ENCODE results near the gene TNFRSF9. TPM values are rescaled to one million over a fixed set of nuclear protein-coding genes. Genes with fewer than 3 reads are reported as not detected.

Gene TNFRSF9
- polyA plus RNA-seq, 1 donor (not counting 4 experiments of a cell fraction or from before 2014, with no cell fraction given) = not detected

DNA sequence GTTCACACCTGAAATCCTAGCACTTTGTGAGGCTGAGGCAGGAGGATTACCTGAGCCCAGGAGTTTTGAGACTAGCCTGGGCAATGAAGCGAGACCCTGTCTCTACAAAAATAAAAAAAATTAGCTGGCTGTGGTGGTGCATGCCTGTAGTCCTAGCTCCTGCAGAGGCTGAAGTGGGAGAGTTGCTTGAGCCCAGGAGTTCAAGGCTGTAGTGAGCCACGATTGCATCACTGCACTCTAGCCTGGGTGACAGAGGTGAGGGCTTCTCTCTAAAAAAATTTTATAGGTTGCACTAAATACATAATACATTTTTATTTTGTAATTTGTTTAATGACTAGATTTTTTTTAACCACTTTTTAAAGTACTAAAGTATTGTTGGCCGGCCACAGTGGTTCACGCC lies 27.0 kb upstream of the TNFRSF9 start:
- Histone ChIP-seq H3K9ac (ENCODE audit: control insufficient read depth, extremely low read depth, insufficient read depth, low read length) (no peak overlapping the region), H3K4me2 (ENCODE audit: control insufficient read depth, extremely low read depth, insufficient read depth, low read depth, low read length) (no peak overlapping the region), H3K79me2 (ENCODE audit: control insufficient read depth, insufficient read depth, low read length) (peaks cover 68% of the 10 kb centered on the region), H3K4me1 (ENCODE audit: control insufficient read depth, extremely low read depth, insufficient read depth, low read length) (no peaks in the 10 kb centered on the region), H3K36me3 (ENCODE audit: control insufficient read depth in 2 of 2, extremely low read depth in 1 of 2, insufficient read depth in 2 of 2, low read length in 2 of 2) (peaks cover 22 to 45% of the 10 kb centered on the region in 2 experiments), H3K27me3 (ENCODE audit: control insufficient read depth, extremely low read depth, insufficient read depth, low read length) (no peaks in the 10 kb centered on the region), H2AFZ (ENCODE audit: control insufficient read depth, low read length) (no peak overlapping the region), H3K9me1 (ENCODE audit: control insufficient read depth, extremely low read depth, insufficient read depth, low read length) (no peaks in the 10 kb centered on the region), H3K4me3 (ENCODE audit: control insufficient read depth in 2 of 3, extremely low read depth in 1 of 3, insufficient read depth in 2 of 3, low read depth in 1 of 3, low read length in 3 of 3) (no peak overlapping the region), H4K20me1 (ENCODE audit: control insufficient read depth, extremely low read depth, insufficient read depth, low read length) (peaks cover 3% of the 10 kb centered on the region), H3K27ac (ENCODE audit: control insufficient read depth, insufficient read depth, low read length) (no peak overlapping the region), H3K9me3 (ENCODE audit: control insufficient read depth, low read depth, low read length) (no peaks in the 10 kb centered on the region)
- dilution Hi-C loops (cut with MboI; ENCODE audit: extremely low pct_ligation_motif_present, low sequenced_read_pairs) = no loop called here
- TF ChIP-seq, protein P1, sequence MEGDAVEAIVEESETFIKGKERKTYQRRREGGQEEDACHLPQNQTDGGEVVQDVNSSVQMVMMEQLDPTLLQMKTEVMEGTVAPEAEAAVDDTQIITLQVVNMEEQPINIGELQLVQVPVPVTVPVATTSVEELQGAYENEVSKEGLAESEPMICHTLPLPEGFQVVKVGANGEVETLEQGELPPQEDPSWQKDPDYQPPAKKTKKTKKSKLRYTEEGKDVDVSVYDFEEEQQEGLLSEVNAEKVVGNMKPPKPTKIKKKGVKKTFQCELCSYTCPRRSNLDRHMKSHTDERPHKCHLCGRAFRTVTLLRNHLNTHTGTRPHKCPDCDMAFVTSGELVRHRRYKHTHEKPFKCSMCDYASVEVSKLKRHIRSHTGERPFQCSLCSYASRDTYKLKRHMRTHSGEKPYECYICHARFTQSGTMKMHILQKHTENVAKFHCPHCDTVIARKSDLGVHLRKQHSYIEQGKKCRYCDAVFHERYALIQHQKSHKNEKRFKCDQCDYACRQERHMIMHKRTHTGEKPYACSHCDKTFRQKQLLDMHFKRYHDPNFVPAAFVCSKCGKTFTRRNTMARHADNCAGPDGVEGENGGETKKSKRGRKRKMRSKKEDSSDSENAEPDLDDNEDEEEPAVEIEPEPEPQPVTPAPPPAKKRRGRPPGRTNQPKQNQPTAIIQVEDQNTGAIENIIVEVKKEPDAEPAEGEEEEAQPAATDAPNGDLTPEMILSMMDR (optimal IDR thresholded peaks at IDR 0.05 in 1 of 3, IDR thresholded peaks at IDR 0.05 in 1 of 3, conservative IDR thresholded peaks at IDR 0.05 in 1 of 3; ENCODE audit: extremely low read depth in 1 of 3, insufficient read depth in 2 of 3, low read length in 3 of 3) = no peak
- no peak for TF ChIP-seq EZH2 (IDR thresholded peaks at IDR 0.05; ENCODE audit: low read length)
- FAIRE-seq (no peak), DNase-seq (ENCODE audit: low read depth, low spot score) (no peak)

DNA sequence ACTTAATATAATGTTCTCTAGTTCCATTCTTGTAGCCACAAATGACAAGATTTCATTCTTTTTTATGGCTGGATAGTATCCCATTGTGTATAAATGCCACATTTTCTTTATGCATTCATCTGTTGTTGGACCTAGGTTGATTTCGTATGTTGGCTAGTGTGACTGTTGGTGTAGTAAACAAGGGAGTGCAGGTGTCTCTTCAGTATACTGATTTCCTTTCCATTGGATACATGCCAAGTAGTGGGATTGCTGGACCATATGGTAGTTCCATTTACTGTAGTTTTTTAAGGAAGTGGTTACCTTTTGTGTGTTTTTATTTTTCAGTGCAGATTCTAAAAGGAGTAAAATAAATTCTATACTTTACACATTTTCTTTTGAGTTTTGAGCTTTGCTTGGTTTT lies 26.6 kb upstream of the TNFRSF9 start:
- Histone ChIP-seq H3K79me2 (ENCODE audit: control insufficient read depth, insufficient read depth, low read length) (peaks cover 72% of the 10 kb centered on the region), H3K4me2 (ENCODE audit: control insufficient read depth, extremely low read depth, insufficient read depth, low read depth, low read length) (no peak overlapping the region), H3K36me3 (ENCODE audit: control insufficient read depth in 2 of 2, extremely low read depth in 1 of 2, insufficient read depth in 2 of 2, low read length in 2 of 2) (peaks cover 21 to 44% of the 10 kb centered on the region in 2 experiments), H3K9me3 (ENCODE audit: control insufficient read depth, low read depth, low read length) (no peaks in the 10 kb centered on the region), H3K27me3 (ENCODE audit: control insufficient read depth, extremely low read depth, insufficient read depth, low read length) (no peaks in the 10 kb centered on the region), H3K4me3 (ENCODE audit: control insufficient read depth in 2 of 3, extremely low read depth in 1 of 3, insufficient read depth in 2 of 3, low read depth in 1 of 3, low read length in 3 of 3) (no peak overlapping the region), H3K4me1 (ENCODE audit: control insufficient read depth, extremely low read depth, insufficient read depth, low read length) (no peaks in the 10 kb centered on the region), H3K9me1 (ENCODE audit: control insufficient read depth, extremely low read depth, insufficient read depth, low read length) (no peaks in the 10 kb centered on the region), H4K20me1 (ENCODE audit: control insufficient read depth, extremely low read depth, insufficient read depth, low read length) (peaks cover 3% of the 10 kb centered on the region), H3K9ac (ENCODE audit: control insufficient read depth, extremely low read depth, insufficient read depth, low read length) (no peak overlapping the region), H3K27ac (ENCODE audit: control insufficient read depth, insufficient read depth, low read length) (no peak overlapping the region), H2AFZ (ENCODE audit: control insufficient read depth, low read length) (no peak overlapping the region)
- no peak for DNase-seq (ENCODE audit: low read depth, low spot score)
- dilution Hi-C loops (cut with MboI; ENCODE audit: extremely low pct_ligation_motif_present, low sequenced_read_pairs) = no loop called here
- no peak for TF ChIP-seq EZH2 (IDR thresholded peaks at IDR 0.05; ENCODE audit: low read length)
- TF ChIP-seq, protein P1 (optimal IDR thresholded peaks at IDR 0.05 in 1 of 3, IDR thresholded peaks at IDR 0.05 in 1 of 3, conservative IDR thresholded peaks at IDR 0.05 in 1 of 3; ENCODE audit: extremely low read depth in 1 of 3, insufficient read depth in 2 of 3, low read length in 3 of 3) = no peak
- no peak for FAIRE-seq

Measured in keratinocyte (primary cell).